Articular chondrocyte of knee joint (primary cell): Measurements from ENCODE around the gene TIPARP. TPM values are rescaled to one million over a fixed set of nuclear protein-coding genes. Genes with fewer than 3 reads are reported as not detected.

Experiments
- total RNA-seq: library from RNA; depleted of rRNA; stranded (reverse); fragments of >200 nt; gene quantifications from 2 replicates; pipeline ENCODE4 v1.2.3, GENCODE V29; 2012

TIPARP gene, protein sequence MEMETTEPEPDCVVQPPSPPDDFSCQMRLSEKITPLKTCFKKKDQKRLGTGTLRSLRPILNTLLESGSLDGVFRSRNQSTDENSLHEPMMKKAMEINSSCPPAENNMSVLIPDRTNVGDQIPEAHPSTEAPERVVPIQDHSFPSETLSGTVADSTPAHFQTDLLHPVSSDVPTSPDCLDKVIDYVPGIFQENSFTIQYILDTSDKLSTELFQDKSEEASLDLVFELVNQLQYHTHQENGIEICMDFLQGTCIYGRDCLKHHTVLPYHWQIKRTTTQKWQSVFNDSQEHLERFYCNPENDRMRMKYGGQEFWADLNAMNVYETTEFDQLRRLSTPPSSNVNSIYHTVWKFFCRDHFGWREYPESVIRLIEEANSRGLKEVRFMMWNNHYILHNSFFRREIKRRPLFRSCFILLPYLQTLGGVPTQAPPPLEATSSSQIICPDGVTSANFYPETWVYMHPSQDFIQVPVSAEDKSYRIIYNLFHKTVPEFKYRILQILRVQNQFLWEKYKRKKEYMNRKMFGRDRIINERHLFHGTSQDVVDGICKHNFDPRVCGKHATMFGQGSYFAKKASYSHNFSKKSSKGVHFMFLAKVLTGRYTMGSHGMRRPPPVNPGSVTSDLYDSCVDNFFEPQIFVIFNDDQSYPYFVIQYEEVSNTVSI
- total RNA-seq = 33.1 and 71.2 TPM in 2 replicates

DNA sequence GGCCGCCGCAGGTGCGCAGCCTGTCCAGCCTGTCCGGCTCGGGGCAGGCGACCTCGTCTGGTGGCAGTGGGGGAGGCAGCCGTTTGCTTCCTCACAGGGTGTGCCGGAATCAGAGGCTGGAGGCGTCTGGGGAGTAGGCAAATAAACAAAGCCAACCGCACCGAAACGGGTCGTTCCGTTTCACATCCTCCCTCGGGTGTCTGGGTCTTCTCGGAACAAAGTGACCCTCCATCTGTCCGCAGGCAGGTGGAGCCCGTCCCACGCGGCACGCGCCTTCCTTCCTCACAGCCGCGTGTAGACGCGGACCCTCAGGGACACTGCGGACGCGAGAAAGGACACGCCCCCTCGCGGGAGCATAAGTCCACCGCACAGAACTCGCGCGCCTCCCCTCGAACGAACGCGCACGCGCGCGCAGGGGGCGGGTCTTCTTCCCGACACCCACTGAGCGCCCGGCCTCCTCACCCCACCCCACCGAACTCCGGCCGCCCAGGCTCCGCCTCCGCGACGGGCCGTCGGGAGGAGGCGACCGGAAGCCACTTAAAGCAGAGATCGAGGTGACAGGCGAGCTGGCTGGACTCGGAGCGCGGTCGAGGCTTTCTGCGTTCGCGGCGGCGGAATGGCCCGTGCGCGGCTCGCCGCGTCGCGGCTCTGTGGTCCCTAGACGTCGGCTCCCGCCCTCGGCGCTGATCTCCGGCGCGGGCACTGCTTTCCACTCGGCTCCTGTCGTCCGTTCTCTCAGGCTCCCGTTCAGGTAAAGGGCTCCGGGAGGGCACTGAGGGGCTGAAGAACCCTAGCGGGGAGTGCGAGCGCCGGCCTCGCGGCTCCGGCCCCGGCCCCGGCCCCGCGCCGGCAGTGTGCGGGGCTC, at the start of gene TIPARP:
Gene TIPARP, plus strand, starts transcription at position 545 of the 865 bp plus-strand sequence. CDS start 3,108 bp downstream, outside the sequence.

Other genes with a start within 250 kb of the TIPARP start
- gene SSR3, start 119.5 kb upstream of the TIPARP start, total RNA-seq = 230 and 289 TPM in 2 replicates
- gene LEKR1, start 151.8 kb downstream of the TIPARP start, total RNA-seq = 1.2 and 3.1 TPM in 2 replicates